Stimulated activated CD4-positive, alpha-beta T cell treated with anti-CD3 and anti-CD28 coated beads, TNF-alpha, amount 100 ng/mL, for 1 hour (primary cell): ENCODE results near the gene SORD.
"Not testable (repeated sequence)": the region's sequence is repeated elsewhere in the genome, so short reads cannot be mapped to it uniquely, and the experiment has no call there.

Experiments used
- DNase-seq, 3 donors: peaks; one replicate each; pipeline ENCODE4 v3.0.0-alpha.2; 2020; ENCODE audit warnings: low read depth in 3 of 3, low spot score in 1 of 3

Gene SORD

GRCh38 chr15:45022871-45023658, at the start of gene SORD:
Gene SORD (plus strand): TSS chr15:45023195. CDS start chr15:45023284, 89 bp downstream.
- peak; percentile 68 to 92 (median 76) for DNase-seq

GRCh38 chr15:44976183-44976582, 46.8 kb upstream of the SORD start:
- not testable (repeated sequence) for DNase-seq

GRCh38 chr15:44977781-44978180, 45.2 kb upstream of the SORD start:
- not testable (repeated sequence) for DNase-seq

DNA sequence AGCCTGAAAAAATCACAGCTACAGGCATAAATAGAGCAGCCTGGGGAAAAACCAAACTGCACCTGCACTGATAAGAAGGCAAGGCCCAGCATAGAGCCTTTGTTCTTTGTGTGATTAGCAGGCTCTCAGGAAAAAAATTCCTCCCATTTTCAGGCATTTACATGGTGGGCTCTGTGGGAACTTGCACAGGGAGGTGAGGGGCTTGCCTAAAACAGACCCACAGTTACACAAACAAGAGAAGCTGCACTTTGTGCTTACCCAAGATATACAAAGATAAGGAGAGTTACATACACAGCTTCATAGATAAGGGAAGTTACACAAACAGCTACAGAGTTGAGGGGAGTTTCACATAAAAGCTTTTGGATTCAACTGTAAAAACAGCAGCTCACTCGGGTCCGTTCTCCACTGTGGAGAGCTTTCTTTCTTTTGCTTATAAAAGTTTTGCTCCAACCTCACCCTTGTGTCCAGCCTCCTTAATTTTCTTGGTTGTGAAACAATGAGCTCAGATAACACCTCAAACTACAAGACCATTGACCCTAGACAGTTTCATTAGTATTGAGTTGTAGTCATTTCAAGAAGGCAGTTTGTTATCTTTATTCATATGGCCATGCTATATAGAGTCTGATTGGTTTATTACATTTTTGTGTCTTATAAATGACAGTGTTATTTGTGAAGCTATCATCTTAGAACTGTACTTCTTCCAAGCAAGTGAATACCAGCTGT, 43.2 kb upstream of the SORD start:
- DNase-seq: not testable (repeated sequence)

GRCh38 chr15:44984144-44984543, 38.9 kb upstream of the SORD start:
- DNase-seq: not testable (repeated sequence)

- DNase-seq: not testable (repeated sequence)
Observed at GRCh38 chr15:44986346-44987055, 36.5 kb upstream of the SORD start.

DNA sequence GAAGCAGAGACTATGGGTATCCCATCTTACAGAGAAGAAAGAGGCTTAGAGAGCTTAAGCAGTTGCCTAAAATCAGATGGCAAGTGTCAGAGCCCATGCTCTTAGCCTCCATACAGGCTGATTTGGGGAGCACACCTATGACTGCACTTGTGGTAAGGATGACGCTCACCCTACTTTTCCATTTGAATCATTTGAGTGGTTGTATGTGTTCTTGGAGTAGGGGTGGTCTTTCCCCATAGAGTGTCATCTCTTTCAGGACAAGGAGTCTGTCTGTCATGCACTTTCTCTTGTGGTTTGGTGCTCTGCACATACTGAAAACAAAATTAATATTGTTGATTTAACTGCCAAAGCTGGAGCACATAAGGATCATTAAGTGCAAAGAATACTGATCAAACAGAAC, 35.3 kb upstream of the SORD start:
- not testable (repeated sequence) for DNase-seq

DNA sequence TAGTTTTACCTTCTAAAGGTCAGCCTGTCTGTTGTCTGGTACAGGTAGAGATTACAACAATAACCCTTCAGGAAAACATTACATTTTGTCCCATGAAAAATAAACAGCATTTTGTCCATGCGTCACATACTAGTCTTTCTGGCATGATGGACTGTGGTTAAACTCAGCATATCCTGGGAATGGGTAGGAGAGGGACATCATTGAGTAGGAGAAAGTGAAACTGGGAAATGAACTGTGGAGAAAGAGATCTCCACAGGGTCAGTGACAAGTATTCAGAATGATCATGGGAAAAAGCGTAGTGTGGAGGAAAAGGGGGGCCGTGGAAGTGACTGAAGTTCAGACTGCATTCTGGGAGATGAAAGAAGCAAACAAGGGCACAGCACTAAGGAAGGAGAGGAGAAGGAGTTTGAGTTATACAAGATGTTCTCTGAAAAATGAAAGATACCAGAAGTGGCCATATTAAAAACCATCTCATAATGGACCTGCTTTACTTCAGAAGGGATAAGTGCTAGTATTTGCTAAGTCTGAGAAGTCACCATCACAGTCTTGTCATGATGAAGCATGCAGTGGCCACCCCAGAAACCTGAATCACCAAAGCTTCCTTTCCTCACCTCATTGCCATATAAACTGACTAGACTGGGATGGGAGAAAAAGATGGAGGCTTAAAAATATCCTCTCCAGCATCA, 34.7 kb upstream of the SORD start:
- DNase-seq: not testable (repeated sequence)

DNA sequence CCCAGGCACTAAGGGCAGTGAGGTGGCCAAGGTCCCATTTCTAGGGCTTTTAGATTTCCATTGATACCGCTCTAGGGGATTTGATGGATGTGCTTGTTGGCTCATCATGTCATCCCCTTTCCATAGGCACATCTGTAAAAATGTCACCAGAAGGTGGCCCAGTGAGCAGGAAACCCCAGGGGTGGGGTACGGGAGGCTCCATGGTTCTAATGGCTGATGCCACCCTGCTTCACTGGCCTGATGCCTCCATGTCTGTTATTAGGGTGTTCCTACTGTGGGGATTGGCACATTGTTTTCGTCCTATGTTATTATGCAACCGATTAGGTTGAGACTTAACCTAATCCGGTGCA, 34.1 kb upstream of the SORD start:
- not testable (repeated sequence) for DNase-seq

DNA sequence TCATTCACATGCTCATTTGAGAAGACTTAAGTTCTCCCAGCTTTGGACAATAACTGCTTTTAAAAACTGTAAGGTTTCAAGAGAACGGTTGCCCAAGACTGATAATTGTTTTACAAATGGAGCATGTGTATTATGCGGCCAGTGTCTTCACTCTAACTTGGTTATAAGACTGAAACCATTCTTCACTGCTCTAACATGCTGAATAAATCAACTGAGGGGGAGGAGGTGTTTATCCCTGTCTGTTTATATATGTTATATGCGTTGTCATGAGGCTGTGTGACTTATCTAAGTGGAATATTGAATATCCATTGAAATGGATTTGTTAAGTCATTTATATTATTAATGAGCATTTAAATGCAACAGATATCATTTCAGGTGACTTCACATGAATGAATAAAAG, 25.4 kb upstream of the SORD start:
- not testable (repeated sequence) for DNase-seq

DNA sequence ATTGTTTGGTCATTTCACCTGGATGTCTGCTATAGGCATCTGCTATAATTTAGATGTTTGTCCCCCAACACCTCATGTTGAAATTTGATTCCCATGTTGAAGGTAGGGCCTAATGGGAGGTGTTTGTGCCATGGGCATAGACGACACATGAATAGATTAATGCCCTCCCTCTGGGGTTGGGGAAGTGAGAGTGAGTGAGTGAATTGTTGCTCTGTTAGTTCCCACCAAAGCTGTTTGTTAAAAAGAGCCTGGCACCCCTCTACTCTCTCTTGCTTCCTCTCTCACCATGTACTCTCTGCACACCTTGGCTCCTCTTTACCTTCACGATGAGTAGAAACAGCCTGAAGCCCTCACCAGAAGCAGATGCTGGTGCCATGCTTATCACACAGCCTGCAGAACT, 23.9 kb upstream of the SORD start:
- DNase-seq: no peak

GRCh38 chr15:45001180-45001579, 21.8 kb upstream of the SORD start:
- not testable (repeated sequence) for DNase-seq

DNA sequence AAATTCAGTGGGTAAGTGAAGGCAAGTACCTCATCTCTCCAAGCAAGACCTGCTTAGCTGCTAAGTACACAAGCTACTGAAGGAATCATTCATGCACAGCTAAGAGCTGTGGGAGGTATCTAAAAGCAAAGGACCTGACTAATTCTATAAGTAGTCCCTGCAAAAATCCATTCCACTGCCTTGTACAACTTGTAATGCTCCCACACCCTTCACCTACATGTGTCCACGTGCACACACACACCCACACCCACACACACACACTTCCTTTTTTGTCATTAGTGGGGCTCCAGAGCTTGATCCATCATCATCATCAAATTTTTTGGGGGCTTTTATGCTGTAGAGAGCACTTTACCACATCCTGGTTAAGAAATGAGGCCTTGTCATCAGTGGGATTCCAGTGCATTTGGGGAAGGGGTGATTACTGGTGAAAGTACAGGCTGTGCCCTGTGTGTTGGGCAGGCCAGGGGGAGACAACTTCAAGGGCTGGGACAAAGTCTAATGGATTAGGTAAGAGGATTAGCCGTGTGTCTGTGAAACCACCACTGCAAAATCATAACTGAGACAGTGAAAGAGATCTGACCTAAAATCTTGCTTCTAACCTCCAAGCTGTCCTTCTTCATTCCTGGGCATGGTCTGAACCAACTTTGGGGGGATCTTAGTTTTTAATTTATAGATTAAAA, 19.1 kb upstream of the SORD start:
- not testable (repeated sequence) for DNase-seq

GRCh38 chr15:45004590-45005175, 18.3 kb upstream of the SORD start:
- DNase-seq: not testable (repeated sequence)

GRCh38 chr15:45009046-45009445, 13.9 kb upstream of the SORD start:
- DNase-seq: no peak

GRCh38 chr15:45015114-45015513, 7.9 kb upstream of the SORD start:
- not testable (repeated sequence) for DNase-seq

- not testable (repeated sequence) for DNase-seq
Observed at GRCh38 chr15:45020222-45020900, 2.6 kb upstream of the SORD start.

DNA sequence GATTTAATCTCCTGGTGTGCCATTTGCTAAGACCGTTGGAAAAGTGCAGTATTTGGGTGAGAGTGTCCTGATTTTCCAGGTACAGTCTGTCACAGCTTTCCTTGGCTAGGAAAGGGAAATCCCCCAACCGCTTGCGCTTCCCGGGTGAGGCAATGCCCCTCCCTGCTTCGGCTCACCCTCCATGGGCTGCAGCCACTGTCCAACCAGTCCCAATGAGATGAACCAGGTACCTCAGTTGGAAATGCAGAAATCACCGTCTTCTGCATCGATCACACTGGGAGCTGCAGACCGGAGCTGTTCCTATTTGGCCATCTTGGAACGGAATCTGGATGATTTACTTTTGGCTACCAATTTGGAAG, 2.1 kb upstream of the SORD start:
- not testable (repeated sequence) for DNase-seq

- DNase-seq: no peak
Observed at GRCh38 chr15:45021348-45021747, 1.6 kb upstream of the SORD start.
